SK-N-SH (cell line): ENCODE results near the gene DRGX. TPM values are rescaled to one million over a fixed set of nuclear protein-coding genes. Genes with fewer than 3 reads are reported as not detected.

Experiments
- CTCF ChIA-PET: fragments of 300-600, 350-600 bp; formaldehyde crosslinking; extraction: SDS; loops from one replicate; lab custom pipeline; 2021; lab: Yijun Ruan, JAX
- POLR2A ChIA-PET: fragments of 350-600 bp; sonication (Branson Sonifier 250); formaldehyde crosslinking; extraction: SDS; loops from one replicate; lab custom pipeline; 2020; ENCODE audit warnings: antibody characterized with exemption, inconsistent platforms; lab: Yijun Ruan, JAX
- DNase-seq: peaks from one replicate; pipeline ENCODE4 v3.0.0; 2012
- H2AFZ ChIP-seq: fragments of 200-600 bp; sonication (generic); 2 replicates; pipeline ENCODE4 v1.8.1; 2016; ENCODE audit warnings: antibody characterized with exemption, mild to moderate bottlenecking, low read depth
- H3F3A ChIP-seq: fragments of 200-600 bp; sonication (generic); replicated peaks from 2 replicates; pipeline ENCODE3; 2016; ENCODE audit warnings: antibody characterized with exemption, mild to moderate bottlenecking; ENCODE audit not compliant: insufficient read depth
- H3K27ac ChIP-seq, 2 experiments: fragments of 200-500 bp in 1 of 2; fragments of 200-600 bp in 1 of 2; sonication (Bioruptor generic) in 1 of 2; sonication (generic), shearing (Covaris generic) in 1 of 2; 2 replicates each; pipeline versions ENCODE4 v1.5.1 to v1.6.1; 2014 to 2016; ENCODE audit warnings: low read depth in 2 of 2, inconsistent platforms in 1 of 2, low read length in 1 of 2, mild to moderate bottlenecking in 1 of 2, mixed read lengths in 1 of 2
- H3K27me3 ChIP-seq: fragments of 200-600 bp; sonication (generic), shearing (Covaris generic); 2 replicates; pipeline ENCODE4 v1.6.1; 2016; ENCODE audit warnings: mixed run types; ENCODE audit not compliant: insufficient read depth
- H3K36me3 ChIP-seq, 2 experiments: fragments of 200-500 bp in 1 of 2; fragments of 200-600 bp in 1 of 2; sonication (Bioruptor generic) in 1 of 2; sonication (generic) in 1 of 2; replicated peaks in 1 of 2; 2 replicates each; pipeline versions ENCODE3 to v1.5.1; 2014 to 2016; ENCODE audit warnings: low read length in 1 of 2, mild to moderate bottlenecking in 1 of 2; ENCODE audit not compliant: insufficient read depth in 2 of 2, control insufficient read depth in 1 of 2
- H3K4me1 ChIP-seq, 2 experiments: fragments of 200-500 bp in 1 of 2; fragments of 200-600 bp in 1 of 2; sonication (Bioruptor generic) in 1 of 2; sonication (generic), shearing (Covaris generic) in 1 of 2; 2 replicates each; pipeline versions ENCODE4 v1.5.1 to v1.6.1; 2014 to 2016; ENCODE audit warnings: low read depth in 1 of 2, low read length in 1 of 2, mixed run types in 1 of 2; ENCODE audit not compliant: insufficient read depth in 2 of 2, control insufficient read depth in 1 of 2
- H3K4me2 ChIP-seq: fragments of 200-600 bp; sonication (generic), shearing (Covaris generic); 2 replicates; pipeline ENCODE4 v1.6.1; 2017; ENCODE audit warnings: mixed run types
- H3K4me3 ChIP-seq, 2 experiments: fragments of 200-500 bp in 1 of 2; fragments of 200-600 bp in 1 of 2; sonication (Bioruptor generic) in 1 of 2; sonication (generic), shearing (Covaris generic) in 1 of 2; 2 replicates each; pipeline versions ENCODE4 v1.5.1 to v1.8.1; 2014 to 2016; ENCODE audit warnings: low read depth in 2 of 2, inconsistent platforms in 1 of 2, low read length in 1 of 2, mild to moderate bottlenecking in 1 of 2, mixed read lengths in 1 of 2, moderate library complexity in 1 of 2
- H3K79me2 ChIP-seq: fragments of 200-600 bp; sonication (generic); 2 replicates; pipeline ENCODE4 v1.8.1; 2017; ENCODE audit warnings: mild to moderate bottlenecking; ENCODE audit not compliant: insufficient read depth
- H3K9ac ChIP-seq: fragments of 200-600 bp; sonication (generic); 2 replicates; pipeline ENCODE4 v1.6.1; 2017; ENCODE audit warnings: mixed run types
- H3K9me2 ChIP-seq: fragments of 200-600 bp; sonication (generic); 2 replicates; pipeline ENCODE4 v1.6.1; 2017; ENCODE audit warnings: mixed run types
- H3K9me3 ChIP-seq: fragments of 200-600 bp; sonication (generic); 2 replicates; pipeline ENCODE4 v1.6.1; 2017; ENCODE audit warnings: mixed run types, mild to moderate bottlenecking, moderate library complexity
- H4K20me1 ChIP-seq: fragments of 200-600 bp; sonication (generic); 2 replicates; pipeline ENCODE4 v1.6.1; 2017; ENCODE audit warnings: mild to moderate bottlenecking, mixed run types; ENCODE audit not compliant: insufficient read depth
- ELF1 ChIP-seq: IDR thresholded peaks from 2 replicates; pipeline ENCODE4 v1.4.0; 2012
- EP300 ChIP-seq, 2 experiments: IDR thresholded peaks; 2 replicates each; pipeline versions ENCODE4 v1.4.0 to v1.6.1; 2012; ENCODE audit warnings: borderline replicate concordance in 1 of 2, low read depth in 1 of 2, low read length in 1 of 2
- FOXJ3 ChIP-seq: sonication (generic); formaldehyde crosslinking; IDR thresholded peaks from 2 replicates; pipeline ENCODE4 v1.5.1; 2020; ENCODE audit warnings: mild to moderate bottlenecking, missing genetic modification reagents
- FOXM1 ChIP-seq: IDR thresholded peaks from 2 replicates; pipeline ENCODE4 v1.4.0; 2012; ENCODE audit warnings: low read depth, mild to moderate bottlenecking
- GABPA ChIP-seq: IDR thresholded peaks from 2 replicates; pipeline ENCODE4 v1.4.0; 2012; ENCODE audit warnings: low read depth, mild to moderate bottlenecking
- GATA2 ChIP-seq: sonication (generic); formaldehyde crosslinking; IDR thresholded peaks from 2 replicates; pipeline ENCODE4 v1.5.0; 2020; ENCODE audit warnings: mild to moderate bottlenecking, missing genetic modification reagents
- IRF3 ChIP-seq: fragments of 150-350 bp; IDR thresholded peaks from 2 replicates; pipeline ENCODE4 v1.6.1; 2016; ENCODE audit warnings: mild to moderate bottlenecking, low read depth, low read length
- MXI1 ChIP-seq: IDR thresholded peaks from 2 replicates; pipeline ENCODE4 v1.6.1; 2012; ENCODE audit warnings: mild to moderate bottlenecking, low read depth, low read length, improper control_type of control experiment
- PBX3 ChIP-seq: IDR thresholded peaks from 2 replicates; pipeline ENCODE4; 2012
- RCOR1 ChIP-seq: fragments of 150-350 bp; IDR thresholded peaks from 2 replicates; pipeline ENCODE4 v1.6.1; 2017; ENCODE audit warnings: antibody characterized with exemption, low read length
- REST ChIP-seq: IDR thresholded peaks from 2 replicates; pipeline ENCODE4 v1.6.1; 2012; ENCODE audit warnings: mild to moderate bottlenecking, low read depth, low read length, moderate library complexity
- RXRA ChIP-seq: IDR thresholded peaks from 2 replicates; pipeline ENCODE4 v1.4.0; 2012; ENCODE audit warnings: low read depth, mild to moderate bottlenecking, borderline replicate concordance
- SIN3A ChIP-seq: IDR thresholded peaks from 2 replicates; pipeline ENCODE4 v1.6.1; 2012; ENCODE audit warnings: low read depth, mild to moderate bottlenecking, low read length, moderate library complexity, borderline replicate concordance
- TCF12 ChIP-seq: IDR thresholded peaks from 2 replicates; pipeline ENCODE4 v1.4.0; 2012
- USF1 ChIP-seq: IDR thresholded peaks from 2 replicates; pipeline ENCODE4 v1.4.0; 2012; ENCODE audit warnings: low read depth, borderline replicate concordance
- YY1 ChIP-seq: IDR thresholded peaks from 2 replicates; pipeline ENCODE4 v1.4.0; 2012; ENCODE audit warnings: low read depth, mild to moderate bottlenecking
- ZBTB33 ChIP-seq: IDR thresholded peaks from 2 replicates; pipeline ENCODE4 v1.4.0; 2012; ENCODE audit warnings: low read depth, borderline replicate concordance
- WGBS: methylation state at CpG from one replicate; pipeline ENCODE4 v1.1.6; 2017; ENCODE audit warnings: low lambda C conversion rate; 5-methylcytosine and 5-hydroxymethylcytosine counted together
- polyA plus RNA-seq, 3 experiments: library from polyadenylated mRNA; depleted of rRNA; stranded (reverse); fragments of >200 nt; gene quantifications; 2 replicates each; pipeline ENCODE4 v1.2.3, GENCODE V29; 2012

DRGX gene
- polyA plus RNA-seq, 1 of the 3 experiments (the other 2 are of a cell fraction) = not detected

- Histone ChIP-seq H3K27me3 (peaks cover 78% of the 10 kb centered on the region), H3K79me2 (no peaks in the 10 kb centered on the region), H3K9me2 (no peaks in the 10 kb centered on the region), H3K9ac (no peak overlapping the region), H3K4me1 (peaks cover 0 to 28% of the 10 kb centered on the region in 2 experiments; a peak in 1 of 4 replicates), H2AFZ (no peak overlapping the region), H3K36me3 (no peaks in the 10 kb centered on the region), H3K27ac (no peak overlapping the region), H3K9me3 (no peaks in the 10 kb centered on the region), H3K4me2 (peak overlapping the region; percentile 75), H3K4me3 (peak overlapping the region; percentile 37 to 41), H4K20me1 (no peaks in the 10 kb centered on the region), H3F3A (no peaks in the 10 kb centered on the region)
- peak; percentile 76 for DNase-seq
- POLR2A ChIA-PET = no interaction called here
- TF ChIP-seq REST (peak; percentile 97), FOXJ3 (CRISPR knock-in tag) (no peak), ZBTB33 (no peak), RXRA (no peak), MXI1 (0 out of 2 replicates have a peak, but pooled peaks have one; percentile 45), RCOR1 (no peak), YY1 (no peak), USF1 (no peak), EP300 (IDR thresholded peaks at IDR 0.05; ENCODE audit: borderline replicate concordance in 1 of 2, low read depth in 1 of 2, low read length in 1 of 2) (no peak), IRF3 (no peak), ELF1 (no peak), GATA2 (CRISPR knock-in tag) (no peak), SIN3A (no peak), FOXM1 (no peak), PBX3 (no peak), GABPA (no peak), TCF12 (no peak)
- CTCF ChIA-PET = interaction anchor here (0.9 to 5.4 kb wide), 8 partner anchors 10 to 742 kb away, joined by 3 to 51 read pairs (median 5); no protein-coding TSS in a partner anchor
- WGBS = 24% methylated on average over 39 of the region's 72 CpGs
Observed at GRCh38 chr10:49398000-49398861, 2.3 kb upstream of the DRGX start.
